Measurements from ENCODE around the gene PGM2.

DNA sequence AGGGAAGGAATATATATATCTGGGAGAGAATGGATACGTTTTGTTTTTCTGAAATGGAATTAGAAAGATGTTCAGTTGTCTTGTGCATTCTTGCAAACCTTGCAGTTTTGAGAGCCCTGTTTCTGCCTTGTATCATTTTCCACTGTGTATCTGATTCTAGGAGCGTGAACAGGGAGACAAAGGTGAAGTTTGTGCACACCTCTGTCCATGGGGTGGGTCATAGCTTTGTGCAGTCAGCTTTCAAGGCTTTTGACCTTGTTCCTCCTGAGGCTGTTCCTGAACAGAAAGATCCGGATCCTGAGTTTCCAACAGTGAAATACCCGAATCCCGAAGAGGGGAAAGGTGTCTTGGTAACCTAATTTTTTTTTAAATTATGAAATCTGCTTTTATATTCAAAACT, 17.7 kb downstream of the PGM2 start:
- TF ChIP-seq, protein P1, sequence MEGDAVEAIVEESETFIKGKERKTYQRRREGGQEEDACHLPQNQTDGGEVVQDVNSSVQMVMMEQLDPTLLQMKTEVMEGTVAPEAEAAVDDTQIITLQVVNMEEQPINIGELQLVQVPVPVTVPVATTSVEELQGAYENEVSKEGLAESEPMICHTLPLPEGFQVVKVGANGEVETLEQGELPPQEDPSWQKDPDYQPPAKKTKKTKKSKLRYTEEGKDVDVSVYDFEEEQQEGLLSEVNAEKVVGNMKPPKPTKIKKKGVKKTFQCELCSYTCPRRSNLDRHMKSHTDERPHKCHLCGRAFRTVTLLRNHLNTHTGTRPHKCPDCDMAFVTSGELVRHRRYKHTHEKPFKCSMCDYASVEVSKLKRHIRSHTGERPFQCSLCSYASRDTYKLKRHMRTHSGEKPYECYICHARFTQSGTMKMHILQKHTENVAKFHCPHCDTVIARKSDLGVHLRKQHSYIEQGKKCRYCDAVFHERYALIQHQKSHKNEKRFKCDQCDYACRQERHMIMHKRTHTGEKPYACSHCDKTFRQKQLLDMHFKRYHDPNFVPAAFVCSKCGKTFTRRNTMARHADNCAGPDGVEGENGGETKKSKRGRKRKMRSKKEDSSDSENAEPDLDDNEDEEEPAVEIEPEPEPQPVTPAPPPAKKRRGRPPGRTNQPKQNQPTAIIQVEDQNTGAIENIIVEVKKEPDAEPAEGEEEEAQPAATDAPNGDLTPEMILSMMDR (IDR thresholded peaks at IDR 0.05), result no peak
- no peak for TF ChIP-seq EP300 (IDR thresholded peaks at IDR 0.05; ENCODE audit: borderline replicate concordance in 1 of 2, low read depth in 1 of 2, low read length in 1 of 2)
- TF ChIP-seq, protein P2, sequence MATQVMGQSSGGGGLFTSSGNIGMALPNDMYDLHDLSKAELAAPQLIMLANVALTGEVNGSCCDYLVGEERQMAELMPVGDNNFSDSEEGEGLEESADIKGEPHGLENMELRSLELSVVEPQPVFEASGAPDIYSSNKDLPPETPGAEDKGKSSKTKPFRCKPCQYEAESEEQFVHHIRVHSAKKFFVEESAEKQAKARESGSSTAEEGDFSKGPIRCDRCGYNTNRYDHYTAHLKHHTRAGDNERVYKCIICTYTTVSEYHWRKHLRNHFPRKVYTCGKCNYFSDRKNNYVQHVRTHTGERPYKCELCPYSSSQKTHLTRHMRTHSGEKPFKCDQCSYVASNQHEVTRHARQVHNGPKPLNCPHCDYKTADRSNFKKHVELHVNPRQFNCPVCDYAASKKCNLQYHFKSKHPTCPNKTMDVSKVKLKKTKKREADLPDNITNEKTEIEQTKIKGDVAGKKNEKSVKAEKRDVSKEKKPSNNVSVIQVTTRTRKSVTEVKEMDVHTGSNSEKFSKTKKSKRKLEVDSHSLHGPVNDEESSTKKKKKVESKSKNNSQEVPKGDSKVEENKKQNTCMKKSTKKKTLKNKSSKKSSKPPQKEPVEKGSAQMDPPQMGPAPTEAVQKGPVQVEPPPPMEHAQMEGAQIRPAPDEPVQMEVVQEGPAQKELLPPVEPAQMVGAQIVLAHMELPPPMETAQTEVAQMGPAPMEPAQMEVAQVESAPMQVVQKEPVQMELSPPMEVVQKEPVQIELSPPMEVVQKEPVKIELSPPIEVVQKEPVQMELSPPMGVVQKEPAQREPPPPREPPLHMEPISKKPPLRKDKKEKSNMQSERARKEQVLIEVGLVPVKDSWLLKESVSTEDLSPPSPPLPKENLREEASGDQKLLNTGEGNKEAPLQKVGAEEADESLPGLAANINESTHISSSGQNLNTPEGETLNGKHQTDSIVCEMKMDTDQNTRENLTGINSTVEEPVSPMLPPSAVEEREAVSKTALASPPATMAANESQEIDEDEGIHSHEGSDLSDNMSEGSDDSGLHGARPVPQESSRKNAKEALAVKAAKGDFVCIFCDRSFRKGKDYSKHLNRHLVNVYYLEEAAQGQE (IDR thresholded peaks at IDR 0.05; ENCODE audit: low read depth, low read length), result no peak
- no peak for TF ChIP-seq SMC3 (IDR thresholded peaks at IDR 0.05; ENCODE audit: low read depth, low read length)
- TF ChIP-seq RFX5 (IDR thresholded peaks at IDR 0.05; ENCODE audit: low read length), result no peak
- no peak for TF ChIP-seq SIN3A (IDR thresholded peaks at IDR 0.05; ENCODE audit: borderline replicate concordance, low read depth, low read length)
- no peak for TF ChIP-seq POLR2AphosphoS5 (IDR thresholded peaks at IDR 0.05; ENCODE audit: low read depth, low read length)
- no peak for TF ChIP-seq TCF12 (IDR thresholded peaks at IDR 0.05)
- TF ChIP-seq RAD21 (IDR thresholded peaks at IDR 0.05; ENCODE audit: low read length), result no peak
- TF ChIP-seq FOXM1 (IDR thresholded peaks at IDR 0.05; ENCODE audit: low read depth), result no peak
- TF ChIP-seq ELF1 (IDR thresholded peaks at IDR 0.05), result no peak
- TF ChIP-seq FOSL2 (IDR thresholded peaks at IDR 0.05; ENCODE audit: borderline replicate concordance, low read depth), result no peak
- TF ChIP-seq YY1 (IDR thresholded peaks at IDR 0.05; ENCODE audit: low read depth), result no peak
- TF ChIP-seq, protein P3, sequence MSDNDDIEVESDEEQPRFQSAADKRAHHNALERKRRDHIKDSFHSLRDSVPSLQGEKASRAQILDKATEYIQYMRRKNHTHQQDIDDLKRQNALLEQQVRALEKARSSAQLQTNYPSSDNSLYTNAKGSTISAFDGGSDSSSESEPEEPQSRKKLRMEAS (IDR thresholded peaks at IDR 0.05; ENCODE audit: low read depth), result no peak

Data from SK-N-SH (cell line).